HCT116 (cell line): ENCODE results near the gene OR2D3. TPM values are rescaled to one million over a fixed set of nuclear protein-coding genes. Genes with fewer than 3 reads are reported as not detected.

Experiments used
- ATAC-seq: fragments of 200-7000 bp; cut with Tn5 transposase; 2 replicates; pipeline ENCODE4 v1.9.1; 2020; ENCODE audit warnings: mild to moderate bottlenecking, moderate library complexity
- BruUV-seq: library from RNA; stranded (reverse); fragments of 400-500 nt; replicated peaks from 2 replicates; lab custom pipeline; 2021; lab: Mats Ljungman, UMichigan
- CTCF ChIA-PET: fragments of 300-600 bp; sonication (Branson Sonifier 250); formaldehyde crosslinking; loops from one replicate; lab custom pipeline; 2021; ENCODE audit warnings: antibody characterized with exemption; lab: Charles Lee
- POLR2A ChIA-PET: fragments of 300-600, 350-600 bp; sonication (Branson Sonifier 250); formaldehyde crosslinking; loops from one replicate; lab custom pipeline; 2021; ENCODE audit warnings: antibody characterized with exemption; lab: Charles Lee
- RAD21 ChIA-PET, 2 experiments: fragments of 300-600 bp; sonication (Branson Sonifier 250); formaldehyde crosslinking; loops; one replicate each; lab custom pipeline; 2023; ENCODE audit warnings: low total read pairs in 2 of 2; ENCODE audit not compliant: uncharacterized antibody in 2 of 2, unreplicated experiment in 2 of 2, low non-redundant PET in 1 of 2; lab: Charles Lee
- DNase-seq: peaks from one replicate; pipeline ENCODE4 v3.0.0-alpha.2; 2010; ENCODE audit warnings: low read depth, low spot score
- H2AFZ ChIP-seq: fragments of 200-600 bp; shearing (Covaris generic), sonication (generic); 2 replicates; pipeline ENCODE4 v1.6.1; 2017; ENCODE audit warnings: low read depth, mixed run types, mixed read lengths, antibody characterized with exemption, low read length; ENCODE audit not compliant: poor library complexity, severe bottlenecking
- H3K27ac ChIP-seq: 2 replicates; pipeline ENCODE4 v1.5.1; 2012; ENCODE audit warnings: low read depth, low read length
- H3K27me3 ChIP-seq: fragments of 200-600 bp; sonication (generic); 2 replicates; pipeline ENCODE4 v1.6.1; 2016; ENCODE audit warnings: mixed run types, low read length, mixed read lengths; ENCODE audit not compliant: insufficient read depth
- H3K36me3 ChIP-seq, 2 experiments: fragments of 200-500 bp in 1 of 2; fragments of 200-600 bp in 1 of 2; sonication (Bioruptor generic) in 1 of 2; sonication (generic) in 1 of 2; 2 replicates each; pipeline versions ENCODE4 v1.5.1 to v1.6.1; 2014 to 2016; ENCODE audit warnings: low read length in 2 of 2, inconsistent platforms in 1 of 2, mixed read lengths in 1 of 2, mixed run types in 1 of 2; ENCODE audit not compliant: insufficient read depth in 2 of 2, control insufficient read depth in 1 of 2
- H3K4me1 ChIP-seq, 2 experiments: fragments of 200-600 bp in 1 of 2; sonication (generic) in 1 of 2; 2 replicates each; pipeline versions ENCODE4 v1.5.1 to v1.6.1; 2012 to 2017; ENCODE audit warnings: low read length in 2 of 2, inconsistent platforms in 1 of 2, mild to moderate bottlenecking in 1 of 2, mixed read lengths in 1 of 2, mixed run types in 1 of 2, moderate library complexity in 1 of 2; ENCODE audit not compliant: insufficient read depth in 2 of 2, control insufficient read depth in 1 of 2
- H3K4me2 ChIP-seq: fragments of 200-600 bp; sonication (generic); 2 replicates; pipeline ENCODE4 v1.6.1; 2017; ENCODE audit warnings: mixed run types, low read length, mixed read lengths
- H3K4me3 ChIP-seq, 2 experiments: fragments of 200-600 bp in 1 of 2; sonication (generic) in 1 of 2; replicated peaks in 1 of 2; 2 replicates each; pipeline ENCODE4 v1.5.1; 2011 to 2016; ENCODE audit warnings: low read length in 2 of 2, control low read depth in 1 of 2, low read depth in 1 of 2, mild to moderate bottlenecking in 1 of 2, mixed read lengths in 1 of 2, mixed run types in 1 of 2
- H3K79me2 ChIP-seq: fragments of 200-600 bp; sonication (generic); 2 replicates; pipeline ENCODE4 v1.6.1; 2017; ENCODE audit warnings: mild to moderate bottlenecking, mixed run types, low read length, moderate library complexity, mixed read lengths; ENCODE audit not compliant: insufficient read depth
- H3K9ac ChIP-seq: fragments of 200-600 bp; sonication (generic); 2 replicates; pipeline ENCODE4 v1.6.1; 2016; ENCODE audit warnings: low read length, mixed read lengths
- H3K9me2 ChIP-seq: fragments of 200-600 bp; sonication (generic), shearing (Covaris generic); 2 replicates; pipeline ENCODE4 v1.6.1; 2017; ENCODE audit warnings: mixed run types, mild to moderate bottlenecking, moderate library complexity; ENCODE audit not compliant: insufficient read depth
- H3K9me3 ChIP-seq, 2 experiments: fragments of 200-500 bp in 1 of 2; fragments of 200-600 bp in 1 of 2; sonication (Bioruptor generic) in 1 of 2; sonication (generic) in 1 of 2; 2 replicates each; pipeline ENCODE4 v1.6.1; 2014 to 2017; ENCODE audit warnings: low read length in 2 of 2, mixed read lengths in 2 of 2, inconsistent platforms in 1 of 2, low read depth in 1 of 2, mild to moderate bottlenecking in 1 of 2, mixed run types in 1 of 2, moderate library complexity in 1 of 2; ENCODE audit not compliant: control insufficient read depth in 1 of 2, insufficient read depth in 1 of 2
- H4K20me1 ChIP-seq: fragments of 200-600 bp; sonication (generic), shearing (Covaris generic); 2 replicates; pipeline ENCODE4 v1.6.1; 2017; ENCODE audit warnings: mixed run types, mild to moderate bottlenecking, moderate library complexity; ENCODE audit not compliant: insufficient read depth
- CBX3 ChIP-seq: IDR thresholded peaks from 2 replicates; pipeline ENCODE4 v1.6.1; 2012; ENCODE audit warnings: low read depth
- CEBPB ChIP-seq: IDR thresholded peaks from 2 replicates; pipeline ENCODE4 v1.6.1; 2012; ENCODE audit warnings: low read depth
- CTCF ChIP-seq, 3 experiments: fragments of 200-600 bp in 1 of 3; sonication (generic) in 1 of 3; IDR thresholded peaks in 2 of 3; conservative IDR thresholded peaks in 1 of 3; 2 replicates each; pipeline ENCODE4 v1.5.1; 2012 to 2017; ENCODE audit warnings: low read depth in 2 of 3, low read length in 2 of 3, antibody characterized with exemption in 1 of 3, borderline replicate concordance in 1 of 3, control low read depth in 1 of 3, mild to moderate bottlenecking in 1 of 3, mixed read lengths in 1 of 3, mixed run types in 1 of 3, moderate library complexity in 1 of 3; ENCODE audit not compliant: insufficient read depth in 1 of 3
- ELF1 ChIP-seq: IDR thresholded peaks from 2 replicates; pipeline ENCODE4 v1.6.1; 2012; ENCODE audit warnings: low read depth, borderline replicate concordance
- EZH2 ChIP-seq: fragments of 200-600 bp; sonication (generic); IDR thresholded peaks from 2 replicates; pipeline ENCODE4 v1.6.1; 2017; ENCODE audit warnings: antibody characterized with exemption, mixed run types
- EZH2phosphoT487 ChIP-seq: fragments of 200-600 bp; IDR thresholded peaks from 2 replicates; pipeline ENCODE4 v1.6.1; 2018; ENCODE audit warnings: antibody characterized with exemption, borderline replicate concordance
- FOSL1 ChIP-seq: IDR thresholded peaks from 2 replicates; pipeline ENCODE4 v1.6.1; 2012; ENCODE audit warnings: low read depth
- JUND ChIP-seq: IDR thresholded peaks from 2 replicates; pipeline ENCODE4 v1.6.1; 2012
- POLR2A ChIP-seq: IDR thresholded peaks from 2 replicates; pipeline ENCODE4 v1.7.0; 2011; ENCODE audit warnings: borderline replicate concordance; ENCODE audit not compliant: insufficient read depth, insufficient read length; ENCODE audit errors: extremely low read depth
- POLR2AphosphoS5 ChIP-seq: IDR thresholded peaks from 2 replicates; pipeline ENCODE4 v1.6.1; 2011; ENCODE audit warnings: mild to moderate bottlenecking, low read depth, low read length, moderate library complexity
- RAD21 ChIP-seq: IDR thresholded peaks from 2 replicates; pipeline ENCODE4 v1.6.1; 2012; ENCODE audit warnings: low read depth, mild to moderate bottlenecking
- REST ChIP-seq: IDR thresholded peaks from 2 replicates; pipeline ENCODE4 v1.6.1; 2012; ENCODE audit warnings: low read depth
- SIN3A ChIP-seq: IDR thresholded peaks from 2 replicates; pipeline ENCODE4 v1.6.1; 2012; ENCODE audit warnings: low read depth
- SP1 ChIP-seq: IDR thresholded peaks from 2 replicates; pipeline ENCODE4 v1.6.1; 2012; ENCODE audit warnings: low read depth
- TCF7L2 ChIP-seq: IDR thresholded peaks from 2 replicates; pipeline ENCODE4 v1.7.0; 2011; ENCODE audit warnings: borderline replicate concordance, inconsistent platforms; ENCODE audit not compliant: insufficient read depth, insufficient read length; ENCODE audit errors: extremely low read depth
- ZNF274 ChIP-seq: fragments of 200-500 bp; sonication (Bioruptor generic); IDR thresholded peaks from 2 replicates; pipeline ENCODE4 v1.6.1; 2014; ENCODE audit warnings: mild to moderate bottlenecking, low read depth, low read length, inconsistent platforms
- intact Hi-C: fragments of 100-400 bp; cut with micrococcal nuclease; formaldehyde crosslinking; loops from 2 replicates; pipeline ENCODE4 v1.10.0; 2022
- total RNA-seq: library from RNA; stranded (reverse); gene quantifications from one replicate; pipeline ENCODE4 v1.2.1, GENCODE V29; 2021; ENCODE audit not compliant: unreplicated experiment
- TF ChIP-seq, protein P1 (sequence below): IDR thresholded peaks from 2 replicates; pipeline ENCODE4 v1.6.1; 2011; ENCODE audit warnings: mild to moderate bottlenecking, low read length, moderate library complexity; ENCODE audit not compliant: insufficient replicate concordance; ENCODE audit errors: extremely low read depth

Gene OR2D3
- total RNA-seq, 1 experiment from 2014 or later = not detected

DNA sequence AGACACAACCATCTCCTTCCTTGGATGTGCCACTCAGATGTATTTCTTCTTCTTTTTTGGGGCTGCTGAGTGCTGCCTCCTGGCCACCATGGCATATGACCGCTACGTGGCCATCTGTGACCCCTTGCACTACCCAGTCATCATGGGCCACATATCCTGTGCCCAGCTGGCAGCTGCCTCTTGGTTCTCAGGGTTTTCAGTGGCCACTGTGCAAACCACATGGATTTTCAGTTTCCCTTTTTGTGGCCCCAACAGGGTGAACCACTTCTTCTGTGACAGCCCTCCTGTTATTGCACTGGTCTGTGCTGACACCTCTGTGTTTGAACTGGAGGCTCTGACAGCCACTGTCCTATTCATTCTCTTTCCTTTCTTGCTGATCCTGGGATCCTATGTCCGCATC, 43.9 kb upstream of the OR2D3 start (continued):
- no peak for TF ChIP-seq POLR2AphosphoS5
- TF ChIP-seq POLR2A = no peak
- TF ChIP-seq, protein P1, sequence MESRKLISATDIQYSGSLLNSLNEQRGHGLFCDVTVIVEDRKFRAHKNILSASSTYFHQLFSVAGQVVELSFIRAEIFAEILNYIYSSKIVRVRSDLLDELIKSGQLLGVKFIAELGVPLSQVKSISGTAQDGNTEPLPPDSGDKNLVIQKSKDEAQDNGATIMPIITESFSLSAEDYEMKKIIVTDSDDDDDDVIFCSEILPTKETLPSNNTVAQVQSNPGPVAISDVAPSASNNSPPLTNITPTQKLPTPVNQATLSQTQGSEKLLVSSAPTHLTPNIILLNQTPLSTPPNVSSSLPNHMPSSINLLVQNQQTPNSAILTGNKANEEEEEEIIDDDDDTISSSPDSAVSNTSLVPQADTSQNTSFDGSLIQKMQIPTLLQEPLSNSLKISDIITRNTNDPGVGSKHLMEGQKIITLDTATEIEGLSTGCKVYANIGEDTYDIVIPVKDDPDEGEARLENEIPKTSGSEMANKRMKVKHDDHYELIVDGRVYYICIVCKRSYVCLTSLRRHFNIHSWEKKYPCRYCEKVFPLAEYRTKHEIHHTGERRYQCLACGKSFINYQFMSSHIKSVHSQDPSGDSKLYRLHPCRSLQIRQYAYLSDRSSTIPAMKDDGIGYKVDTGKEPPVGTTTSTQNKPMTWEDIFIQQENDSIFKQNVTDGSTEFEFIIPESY = no peak
- no peak for TF ChIP-seq SP1
- no peak for TF ChIP-seq EZH2phosphoT487
- no peak for TF ChIP-seq SIN3A
- no peak for TF ChIP-seq FOSL1
- TF ChIP-seq CEBPB = no peak
- TF ChIP-seq CBX3 = no peak

- no TSS peak for BruUV-seq
- H2AFZ ChIP-seq = no peak overlapping the region
- no peaks in the 10 kb centered on the region for H3K36me3 ChIP-seq
- no peak overlapping the region for H3K4me2 ChIP-seq
- H3K9ac ChIP-seq = no peak overlapping the region
- TF ChIP-seq ELF1 (no peak), SIN3A (no peak), TCF7L2 (no peak), EZH2 (no peak), EZH2phosphoT487 (no peak), JUND (no peak), REST (no peak), ZNF274 (no peak), RAD21 (no peak), CTCF (IDR thresholded peaks at IDR 0.05 in 2 of 3, conservative IDR thresholded peaks at IDR 0.05 in 1 of 3; ENCODE audit: borderline replicate concordance in 1 of 3, insufficient read depth in 1 of 3, low read depth in 2 of 3, low read length in 2 of 3) (no peak), CEBPB (no peak), SP1 (no peak)
- H3K27me3 ChIP-seq = peaks cover 46% of the 10 kb centered on the region
- no peak overlapping the region for H3K4me3 ChIP-seq
- H3K27ac ChIP-seq = no peak overlapping the region
- no peaks in the 10 kb centered on the region for H3K9me2 ChIP-seq
- ATAC-seq (no peak), DNase-seq (no peak)
- no peaks in the 10 kb centered on the region for H3K4me1 ChIP-seq
- ChIA-PET POLR2A (no interaction called here), CTCF (no interaction called here), RAD21 (no interaction called here)
- intact Hi-C loops = no loop called here
- no peaks in the 10 kb centered on the region for H4K20me1 ChIP-seq
- H3K79me2 ChIP-seq = no peaks in the 10 kb centered on the region
- H3K9me3 ChIP-seq = no peaks in the 10 kb centered on the region
These were observed 38.1 kb upstream of the OR2D3 start for GRCh38 chr11:6882751-6883150.
